K562 (cell line): ENCODE data around the gene CHPF2. TPM values are rescaled to one million over a fixed set of nuclear protein-coding genes. Genes with fewer than 3 reads are reported as not detected.

Experiments
- AFF1 ChIP-seq, 2 experiments: fragments of 450-650 bp; IDR thresholded peaks; 2 replicates each; pipeline ENCODE4 v1.6.1; 2018; ENCODE audit warnings: mild to moderate bottlenecking in 2 of 2, low read depth in 1 of 2; ENCODE audit not compliant: partially characterized antibody in 2 of 2
- ARHGAP35 ChIP-seq: fragments of 450-650 bp; IDR thresholded peaks from 2 replicates; pipeline ENCODE4 v1.6.1; 2018; ENCODE audit not compliant: partially characterized antibody
- BDP1 ChIP-seq: IDR thresholded peaks from 3 replicates; pipeline ENCODE4 v1.6.1; 2011; ENCODE audit not compliant: insufficient read length, insufficient read depth
- CREM ChIP-seq: IDR thresholded peaks from 2 replicates; pipeline ENCODE4 v1.6.1; 2014; ENCODE audit warnings: antibody characterized with exemption, low read depth
- FOXP1 ChIP-seq: sonication (generic); formaldehyde crosslinking; IDR thresholded peaks from 2 replicates; pipeline ENCODE4 v1.8.0; 2022; ENCODE audit warnings: mild to moderate bottlenecking, missing genetic modification reagents
- HDAC6 ChIP-seq: IDR thresholded peaks from 2 replicates; pipeline ENCODE4 v1.6.1; 2012; ENCODE audit warnings: low read depth, mild to moderate bottlenecking, control low read depth, inconsistent platforms, low read length, moderate library complexity
- HNRNPH1 ChIP-seq: fragments of 200-400 bp; formaldehyde crosslinking; optimal IDR thresholded peaks from 2 replicates; pipeline ENCODE3; 2017; ENCODE audit warnings: low read depth, mild to moderate bottlenecking, low read length, moderate library complexity
- HNRNPUL1 ChIP-seq: fragments of 200-400 bp; formaldehyde crosslinking; IDR thresholded peaks from 2 replicates; pipeline ENCODE4 v1.6.1; 2017; ENCODE audit warnings: low read length
- KAT7 ChIP-seq: sonication (generic); formaldehyde crosslinking; IDR thresholded peaks from 2 replicates; pipeline ENCODE4 v1.8.0; 2022; ENCODE audit warnings: missing genetic modification reagents, mild to moderate bottlenecking, borderline replicate concordance
- KLF13 ChIP-seq: fragments of 450-650 bp; IDR thresholded peaks from 2 replicates; pipeline ENCODE4 v1.6.1; 2016; ENCODE audit warnings: missing genetic modification characterization, low read depth, mild to moderate bottlenecking, missing compliant biosample characterization, moderate library complexity, borderline replicate concordance
- MAZ ChIP-seq, 2 experiments: fragments of 450-650 bp in 1 of 2; sonication (generic) in 1 of 2; formaldehyde crosslinking; IDR thresholded peaks in 1 of 2; conservative IDR thresholded peaks in 1 of 2; 2 replicates each; pipeline versions ENCODE4 v1.4.0 to v1.5.0; 2020; ENCODE audit warnings: mild to moderate bottlenecking in 1 of 2, missing genetic modification reagents in 1 of 2
- NCOA1 ChIP-seq: fragments of 450-650 bp; IDR thresholded peaks from 2 replicates; pipeline ENCODE4 v1.6.1; 2016; ENCODE audit warnings: low read depth
- NRF1 ChIP-seq, 2 experiments: fragments of 450-650 bp; IDR thresholded peaks in 1 of 2; conservative IDR thresholded peaks in 1 of 2; 2 replicates each; pipeline ENCODE4 v1.6.1; 2014; ENCODE audit warnings: mild to moderate bottlenecking in 2 of 2
- PCBP2 ChIP-seq: fragments of 200-400 bp; formaldehyde crosslinking; IDR thresholded peaks from 2 replicates; pipeline ENCODE4 v1.6.1; 2018; ENCODE audit warnings: low read length, low read depth, mild to moderate bottlenecking, moderate library complexity; ENCODE audit not compliant: poor library complexity, severe bottlenecking
- RHOXF2B ChIP-seq: fragments of 250-450 bp; sonication (Bioruptor Pico); conservative IDR thresholded peaks from 2 replicates; pipeline ENCODE4 v1.5.1; 2021
- RNF2 ChIP-seq: sonication (generic); IDR thresholded peaks from 2 replicates; pipeline ENCODE4 v1.6.1; 2016
- SIX5 ChIP-seq, 2 experiments: IDR thresholded peaks; 2 replicates each; pipeline ENCODE4 v1.6.1; 2011; ENCODE audit warnings: low read length in 2 of 2, borderline replicate concordance in 1 of 2, low read depth in 1 of 2, mild to moderate bottlenecking in 1 of 2, moderate library complexity in 1 of 2; ENCODE audit not compliant: insufficient read depth in 1 of 2
- SMAD2 ChIP-seq: fragments of 150-350 bp; IDR thresholded peaks from 2 replicates; pipeline ENCODE4 v1.6.1; 2014; ENCODE audit warnings: low read depth, mild to moderate bottlenecking, low read length
- STAT5A ChIP-seq: IDR thresholded peaks from 2 replicates; pipeline ENCODE4 v1.6.1; 2012; ENCODE audit warnings: low read length, inconsistent platforms, borderline replicate concordance
- XRCC5 ChIP-seq: fragments of 200-400 bp; formaldehyde crosslinking; IDR thresholded peaks from 2 replicates; pipeline ENCODE4 v1.6.1; 2017; ENCODE audit warnings: low read depth, mild to moderate bottlenecking, low read length
- ZBTB17 ChIP-seq: fragments of 450-650 bp; formaldehyde crosslinking; IDR thresholded peaks from 2 replicates; pipeline ENCODE4 v1.4.0; 2020; ENCODE audit warnings: mild to moderate bottlenecking
- ZBTB2 ChIP-seq: fragments of 450-650 bp; IDR thresholded peaks from 2 replicates; pipeline ENCODE4 v1.6.1; 2016; ENCODE audit warnings: antibody characterized with exemption
- ZNF232 ChIP-seq: sonication (generic); formaldehyde crosslinking; IDR thresholded peaks from 2 replicates; pipeline ENCODE4 v1.8.0; 2022; ENCODE audit warnings: mild to moderate bottlenecking, missing genetic modification reagents
- ZNF57 ChIP-seq: fragments of 450-650 bp; formaldehyde crosslinking; IDR thresholded peaks from 2 replicates; pipeline ENCODE4 v1.4.0; 2020; ENCODE audit warnings: mild to moderate bottlenecking, moderate library complexity
- ZNF696 ChIP-seq: fragments of 250-450 bp; sonication (Bioruptor Pico); conservative IDR thresholded peaks from 2 replicates; pipeline ENCODE4 v1.4.0; 2020; ENCODE audit warnings: mild to moderate bottlenecking, moderate library complexity
- ZNF717 ChIP-seq: fragments of 250-450 bp; sonication (Bioruptor Pico); IDR thresholded peaks from 2 replicates; pipeline ENCODE4 v1.5.0; 2021
- ZZZ3 ChIP-seq: fragments of 450-650 bp; IDR thresholded peaks from 2 replicates; pipeline ENCODE4 v1.6.1; 2016; ENCODE audit warnings: antibody characterized with exemption, mild to moderate bottlenecking, moderate library complexity
- polyA plus RNA-seq, 8 experiments: library from polyadenylated mRNA; depleted of rRNA in 4 of 8; stranded (reverse) in 5 of 8; unstranded in 3 of 8; fragments of >200 nt; fragmentation: Nextera tagmentation in 2 of 8; fragmentation: Illumina TruSeq in 1 of 8; extraction: Ambion mirVana in 2 of 8; extraction: Trizol in 1 of 8; gene quantifications; 2 replicates each; pipeline versions ENCODE4 v1.2.1 to v1.2.3, GENCODE V29; 2011 to 2014; ENCODE audit warnings: inconsistent platforms in 1 of 8, missing spikeins in 1 of 8
- total RNA-seq, 7 experiments: library from RNA; depleted of rRNA in 6 of 7; stranded (reverse); fragments of >200 nt in 6 of 7; fragmentation: Illumina TruSeq in 2 of 7; extraction: Trizol in 2 of 7; gene quantifications; 2 replicates each; pipeline versions ENCODE4 v1.2.1 to v1.2.3, GENCODE V29; 2011 to 2021; ENCODE audit warnings: low replicate concordance in 1 of 7

CHPF2 gene
- total and polyA plus RNA-seq, 9 of the 15 experiments (the other 6 are each of a cell fraction or from before 2014, with no cell fraction given) = 0.08 to 32.8 (median 10.5) TPM

GRCh38 chr7:151206914-151207313 is 25.4 kb upstream of the CHPF2 start (continued):
- TF ChIP-seq AFF1 (IDR thresholded peaks at IDR 0.05; ENCODE audit: low read depth in 1 of 2, partially characterized antibody in 2 of 2) (no peak), XRCC5 (no peak), CREM (peak; percentile 60), HNRNPUL1 (no peak), NRF1 (conservative IDR thresholded peaks at IDR 0.05 in 1 of 2, IDR thresholded peaks at IDR 0.05 in 1 of 2) (no peak), ARHGAP35 (no peak), MAZ (CRISPR knock-in tag; conservative IDR thresholded peaks at IDR 0.05 in 1 of 2, IDR thresholded peaks at IDR 0.05 in 1 of 2) (no peak; a peak in 2 of 4 replicates), NCOA1 (no peak; the same call in 1 of the 2 replicates), RHOXF2B (no peak), ZNF57 (CRISPR knock-in tag) (no peak), STAT5A (peak; percentile 63; the same call in 1 of the 2 replicates), KLF13 (tag) (no peak), ZNF696 (CRISPR knock-in tag) (no peak), HDAC6 (no peak), BDP1 (no peak), RNF2 (peak; percentile 88), PCBP2 (no peak), ZNF717 (CRISPR knock-in tag) (no peak), ZBTB2 (no peak), ZZZ3 (no peak), FOXP1 (CRISPR knock-in tag) (no peak), HNRNPH1 (no peak), ZBTB17 (CRISPR knock-in tag) (no peak), SMAD2 (no peak), KAT7 (CRISPR knock-in tag) (no peak), SIX5 (IDR thresholded peaks at IDR 0.05; ENCODE audit: borderline replicate concordance in 1 of 2, insufficient read depth in 1 of 2, low read depth in 1 of 2, low read length in 2 of 2) (no peak), ZNF232 (no peak)
